Raji (cell line): ENCODE results near the gene GNG13.
A peak's percentile ranks its signal among the peaks of the same experiment; 100 is the strongest.

Experiments
- POLR2A ChIP-seq: IDR thresholded peaks from 2 replicates; pipeline ENCODE4 v1.6.1; 2011; ENCODE audit warnings: low read depth, low read length, control low read depth; ENCODE audit not compliant: insufficient read depth

GNG13 gene

GRCh38 chr16:794853-795466, 5.6 kb downstream of the GNG13 start:
- TF ChIP-seq POLR2A, result no peak

DNA sequence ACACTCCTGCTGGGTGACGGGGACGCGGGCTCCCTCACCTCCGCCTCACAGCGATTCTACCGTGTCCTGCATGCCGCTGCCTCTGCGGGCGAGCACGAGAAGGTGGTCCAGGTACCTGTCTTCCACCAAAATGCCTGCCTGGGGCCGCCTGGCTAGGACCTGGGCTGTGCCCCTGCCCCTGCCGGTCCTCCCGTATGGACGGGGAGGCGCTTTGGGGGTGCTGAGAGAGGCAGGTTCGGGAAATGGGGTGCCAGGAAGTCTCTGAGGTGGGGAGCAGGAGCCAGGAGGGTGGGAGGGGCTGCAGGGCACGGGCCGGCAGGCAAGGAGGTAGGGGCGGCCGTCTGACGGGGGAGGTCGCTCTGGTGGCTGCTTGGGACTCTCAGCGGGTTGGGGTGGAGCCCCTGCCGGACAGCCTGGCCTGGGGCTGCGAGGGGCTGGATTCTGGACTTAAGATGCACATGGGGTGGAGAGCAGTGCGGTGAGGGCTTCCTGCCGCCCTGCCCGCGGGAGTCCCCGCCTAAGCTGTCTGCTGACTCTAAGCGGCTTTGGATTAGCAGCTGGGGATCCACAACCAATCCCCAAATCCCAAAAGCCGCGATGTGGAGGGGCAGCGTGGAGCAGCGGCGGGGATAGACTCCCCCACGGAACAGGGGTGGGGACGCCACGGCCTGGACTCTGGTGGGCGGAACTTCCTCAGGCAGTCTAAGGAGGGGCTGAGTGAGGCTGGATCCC, 6.3 kb downstream of the GNG13 start:
- no peak for TF ChIP-seq POLR2A

- TF ChIP-seq POLR2A, result no peak
These were observed 7.1 kb downstream of the GNG13 start for GRCh38 chr16:793414-793813.

- no peak for TF ChIP-seq POLR2A
These were observed 8.1 kb downstream of the GNG13 start for GRCh38 chr16:792221-792995.

DNA sequence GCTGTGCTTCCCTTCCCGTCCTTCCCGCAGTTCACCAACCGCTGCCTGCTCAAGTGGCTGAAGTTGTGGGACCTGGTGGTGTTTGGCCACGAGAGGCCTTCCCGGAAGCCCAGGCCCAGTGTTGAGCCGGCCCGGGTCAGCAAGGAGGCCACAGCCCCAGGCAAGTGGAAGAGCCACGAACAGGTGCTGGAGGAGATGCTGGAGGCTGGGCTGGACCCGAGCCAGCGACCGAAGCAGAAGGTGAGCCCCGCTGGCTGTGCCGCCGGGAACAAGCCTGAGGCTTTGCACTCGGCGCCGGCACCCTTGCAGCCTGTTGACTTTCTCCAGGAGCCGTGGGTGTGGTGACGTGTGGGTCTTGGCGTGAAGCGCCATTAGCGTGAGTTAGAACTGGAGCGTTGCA, 9.4 kb downstream of the GNG13 start:
- TF ChIP-seq POLR2A, result no peak

DNA sequence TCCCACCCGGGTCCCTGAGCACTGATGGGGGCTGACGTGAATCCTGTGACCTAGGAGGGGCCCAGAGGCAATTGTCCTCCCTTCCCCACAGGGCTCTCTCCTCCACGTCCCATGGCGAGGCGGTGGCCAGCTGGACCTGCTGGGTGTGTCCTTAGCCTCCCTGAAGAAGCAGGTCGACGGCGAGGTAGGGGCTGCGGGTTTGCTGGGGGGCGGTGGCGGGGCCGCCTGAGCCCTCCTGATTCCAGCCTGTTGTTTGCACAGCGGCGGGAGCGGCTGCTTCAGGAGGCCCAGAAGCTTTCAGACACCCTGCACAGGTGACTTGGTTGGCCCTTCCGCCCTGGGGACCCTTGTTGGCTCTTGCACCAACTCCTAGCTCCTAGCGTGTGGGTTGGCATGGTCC, 10.4 kb downstream of the GNG13 start:
- no peak for TF ChIP-seq POLR2A

DNA sequence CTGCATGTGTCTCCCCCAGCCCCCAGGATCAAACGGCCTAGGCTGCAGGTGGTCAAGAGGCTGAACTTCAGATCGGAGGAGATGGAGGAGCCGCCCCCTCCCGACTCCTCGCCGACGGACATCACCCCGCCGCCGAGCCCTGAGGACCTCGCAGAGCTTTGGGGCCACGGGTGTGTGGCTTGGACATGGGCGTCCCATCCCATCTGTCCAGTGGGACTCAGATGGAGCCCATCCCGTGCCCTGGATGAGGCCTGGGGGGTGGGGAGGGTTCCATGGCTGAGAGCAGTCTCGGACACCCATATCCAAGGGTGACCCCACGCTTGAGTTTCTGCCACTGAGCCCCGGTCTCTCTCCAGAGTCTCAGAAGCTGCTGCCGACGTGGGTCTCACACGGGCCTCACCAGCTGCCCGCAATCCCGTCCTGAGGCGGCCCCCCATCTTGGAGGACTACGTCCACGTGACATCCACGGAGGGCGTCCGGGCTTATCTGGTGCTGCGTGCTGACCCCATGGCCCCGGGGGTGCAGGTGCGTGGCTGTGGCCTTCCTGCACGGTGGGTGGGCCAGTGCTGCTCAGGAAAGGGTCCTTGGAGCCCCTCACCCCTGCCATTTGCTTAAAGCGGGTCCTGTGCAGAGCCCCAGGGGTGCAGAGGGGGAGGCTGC, 11.2 kb downstream of the GNG13 start:
- no peak for TF ChIP-seq POLR2A

DNA sequence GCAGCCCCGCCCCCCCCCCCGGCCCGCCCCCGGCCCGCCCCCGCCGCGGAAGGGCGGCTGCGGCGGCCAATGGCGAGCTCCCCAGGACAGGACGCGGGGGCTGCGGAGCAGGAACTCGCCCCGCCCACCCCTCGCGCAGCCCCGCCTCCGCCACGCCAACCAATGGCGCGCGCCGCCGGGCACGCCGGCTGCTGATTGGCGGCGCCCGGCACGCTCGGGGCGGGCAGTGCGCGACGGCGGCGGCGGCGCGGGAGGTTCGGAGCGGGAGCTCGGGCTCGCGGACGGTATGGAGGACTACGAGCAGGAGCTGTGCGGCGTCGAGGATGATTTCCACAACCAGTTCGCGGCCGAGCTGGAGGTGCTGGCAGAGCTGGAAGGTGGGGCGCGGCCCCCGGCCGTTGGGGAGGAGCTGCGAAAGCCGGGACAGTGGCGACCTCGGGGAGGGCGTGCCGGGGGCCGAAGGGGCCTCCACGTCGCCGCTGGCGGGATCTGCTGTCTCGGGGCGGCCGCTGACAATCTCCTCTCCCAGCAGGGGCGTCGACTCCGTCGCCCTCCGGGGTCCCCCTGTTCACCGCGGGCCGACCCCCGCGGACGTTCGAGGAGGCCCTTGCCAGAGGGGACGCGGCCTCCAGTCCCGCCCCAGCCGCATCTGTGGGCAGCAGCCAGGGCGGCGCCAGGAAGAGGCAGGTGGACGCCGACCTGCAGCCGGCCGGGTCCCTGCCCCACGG, 12.0 kb downstream of the GNG13 start, which contains the start of gene CHTF18:
Gene CHTF18 (plus strand): TSS at position 222 of the 728 bp plus-strand sequence. CDS start 65 bp downstream, at position 287.
- TF ChIP-seq POLR2A, result peak; percentile 84

GRCh38 chr16:787978-788398, 12.5 kb downstream of the GNG13 start, which contains the start of gene RPUSD1:
Gene RPUSD1 (minus strand): TSS chr16:788381. CDS start chr16:787737, 644 bp downstream.
- TF ChIP-seq POLR2A, result peak; percentile 62

DNA sequence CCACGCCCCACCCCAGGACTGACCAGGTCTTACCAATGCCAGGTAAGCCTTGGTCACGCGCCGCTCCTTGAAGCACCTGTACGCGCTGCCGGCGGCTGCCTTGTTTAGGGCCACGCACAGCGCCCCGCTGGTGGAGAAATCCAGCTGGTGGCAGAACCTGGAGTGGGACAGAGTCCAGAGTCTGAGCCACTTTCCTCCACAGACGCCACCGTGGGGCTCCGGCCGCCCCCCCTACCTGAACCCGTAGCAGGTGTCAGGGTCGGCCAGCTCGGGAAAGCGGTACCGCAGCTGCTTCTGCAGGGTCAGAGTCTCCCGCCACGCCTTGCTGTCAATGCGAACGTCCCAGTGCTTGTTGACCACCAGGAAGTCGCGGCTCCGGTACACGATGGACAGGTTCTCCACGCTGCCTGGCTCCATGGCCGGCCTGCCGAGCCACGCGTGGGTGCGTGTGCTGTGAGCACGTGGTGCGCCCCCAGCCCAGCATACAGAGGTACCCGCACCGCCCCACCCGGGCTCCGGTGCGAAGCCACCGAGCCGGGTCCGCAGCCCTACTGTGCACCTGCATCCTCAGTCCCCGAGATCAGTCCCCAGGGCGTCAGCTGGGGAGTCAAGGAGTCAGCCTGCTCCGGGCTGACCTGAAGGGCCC, 13.1 kb downstream of the GNG13 start:
- no peak for TF ChIP-seq POLR2A

- no peak for TF ChIP-seq POLR2A
These were observed 14.7 kb downstream of the GNG13 start for GRCh38 chr16:785563-786535.

GRCh38 chr16:784431-784830, 16.1 kb downstream of the GNG13 start:
- no peak for TF ChIP-seq POLR2A
